AG09319 (cell line): ENCODE measurements around the gene ACY1.

Source experiments
- DNase-seq: peaks from one replicate; pipeline ENCODE4 v3.0.0-alpha.2; 2010; ENCODE audit warnings: low read depth; ENCODE audit errors: extremely low read depth
- TF ChIP-seq, protein P1 (sequence below): IDR thresholded peaks from 2 replicates; pipeline ENCODE4 v1.5.1; 2011; ENCODE audit warnings: low read depth, mild to moderate bottlenecking, inconsistent platforms, low read length, moderate library complexity

Gene ACY1

GRCh38 chr3:51961602-51962569, 21.4 kb upstream of the ACY1 start:
- DNase-seq, result no peak
- TF ChIP-seq, protein P1, sequence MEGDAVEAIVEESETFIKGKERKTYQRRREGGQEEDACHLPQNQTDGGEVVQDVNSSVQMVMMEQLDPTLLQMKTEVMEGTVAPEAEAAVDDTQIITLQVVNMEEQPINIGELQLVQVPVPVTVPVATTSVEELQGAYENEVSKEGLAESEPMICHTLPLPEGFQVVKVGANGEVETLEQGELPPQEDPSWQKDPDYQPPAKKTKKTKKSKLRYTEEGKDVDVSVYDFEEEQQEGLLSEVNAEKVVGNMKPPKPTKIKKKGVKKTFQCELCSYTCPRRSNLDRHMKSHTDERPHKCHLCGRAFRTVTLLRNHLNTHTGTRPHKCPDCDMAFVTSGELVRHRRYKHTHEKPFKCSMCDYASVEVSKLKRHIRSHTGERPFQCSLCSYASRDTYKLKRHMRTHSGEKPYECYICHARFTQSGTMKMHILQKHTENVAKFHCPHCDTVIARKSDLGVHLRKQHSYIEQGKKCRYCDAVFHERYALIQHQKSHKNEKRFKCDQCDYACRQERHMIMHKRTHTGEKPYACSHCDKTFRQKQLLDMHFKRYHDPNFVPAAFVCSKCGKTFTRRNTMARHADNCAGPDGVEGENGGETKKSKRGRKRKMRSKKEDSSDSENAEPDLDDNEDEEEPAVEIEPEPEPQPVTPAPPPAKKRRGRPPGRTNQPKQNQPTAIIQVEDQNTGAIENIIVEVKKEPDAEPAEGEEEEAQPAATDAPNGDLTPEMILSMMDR, result no peak

DNA sequence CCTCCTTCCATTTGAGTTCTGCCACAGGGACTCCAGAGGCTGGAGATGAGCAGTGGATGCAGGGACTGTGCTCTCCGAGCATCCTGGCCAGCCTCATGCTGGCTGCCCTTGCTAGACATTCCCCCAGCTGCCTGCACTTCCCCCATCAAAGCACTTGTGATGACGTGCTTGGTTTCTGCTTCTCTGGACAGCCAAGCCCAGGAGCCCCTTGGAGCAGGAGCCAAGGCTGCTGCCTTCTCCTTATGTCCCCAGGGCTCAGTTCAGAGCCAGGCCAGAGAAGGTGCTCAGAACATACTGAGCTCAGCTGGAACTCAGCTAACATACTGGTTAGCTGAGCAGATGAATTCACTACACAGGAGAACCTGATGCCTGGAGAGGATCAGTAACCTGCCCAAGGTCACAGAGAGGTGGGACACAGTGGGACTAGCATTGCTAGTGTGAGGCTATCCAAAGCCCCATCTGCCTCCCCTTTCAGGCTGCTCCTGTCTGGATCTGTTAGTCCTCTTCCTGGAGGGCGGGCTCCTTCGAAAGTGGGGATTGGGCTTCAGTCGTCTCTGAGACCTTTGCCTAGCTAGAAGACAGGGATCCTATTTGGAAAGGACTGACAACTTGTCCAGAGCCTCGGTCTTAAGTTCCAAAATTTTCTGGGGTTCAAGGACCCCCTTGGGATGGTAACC, 20.3 kb upstream of the ACY1 start:
- TF ChIP-seq, protein P1, result no peak
- DNase-seq, result no peak

DNA sequence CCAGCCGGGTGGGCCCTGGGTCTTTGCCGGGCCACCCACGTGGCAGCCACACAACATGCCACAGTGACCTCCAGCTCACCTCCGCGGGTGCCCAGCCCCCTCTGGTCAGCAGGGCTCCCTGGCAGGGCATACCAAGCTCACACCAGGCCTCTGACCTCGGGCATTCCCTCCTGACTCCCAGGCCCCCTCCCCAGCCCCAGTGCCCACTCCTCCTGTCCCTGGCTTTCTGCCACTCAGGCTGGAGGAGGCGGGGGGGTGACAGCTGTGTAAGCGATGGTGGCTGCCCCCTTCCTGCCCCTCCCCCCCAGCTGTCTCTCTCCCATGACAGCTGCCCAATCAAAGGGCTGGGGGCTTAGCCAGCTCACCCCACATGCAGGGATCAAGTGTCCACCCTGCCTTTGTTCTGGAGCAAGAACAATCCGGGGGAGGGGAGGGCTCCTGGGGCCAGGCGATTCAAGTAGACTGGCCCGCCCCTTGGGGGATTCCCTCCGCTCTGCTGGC, 19.3 kb upstream of the ACY1 start:
- no peak for DNase-seq
- TF ChIP-seq, protein P1, result no peak

DNA sequence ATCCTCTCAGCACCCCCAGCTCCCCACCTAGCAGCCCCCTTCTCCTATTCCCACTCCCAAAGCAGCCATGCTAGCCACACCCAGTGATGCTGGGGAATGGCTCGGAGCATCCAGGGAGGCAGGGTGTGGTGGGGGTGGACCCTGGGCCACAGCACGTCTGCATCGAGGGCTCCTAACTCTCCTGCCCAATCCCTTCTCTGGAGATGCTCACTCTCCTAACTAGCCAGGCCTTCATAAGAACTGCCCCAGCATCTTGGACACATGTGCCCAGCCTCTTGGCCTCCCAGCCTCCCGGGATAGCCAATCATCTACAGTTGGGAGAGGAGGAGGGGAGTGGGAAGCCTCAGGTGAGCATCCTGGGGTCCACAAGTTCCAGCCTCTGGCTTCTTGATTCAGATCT, 18.8 kb upstream of the ACY1 start:
- TF ChIP-seq, protein P1, result no peak
- DNase-seq, result no peak

DNA sequence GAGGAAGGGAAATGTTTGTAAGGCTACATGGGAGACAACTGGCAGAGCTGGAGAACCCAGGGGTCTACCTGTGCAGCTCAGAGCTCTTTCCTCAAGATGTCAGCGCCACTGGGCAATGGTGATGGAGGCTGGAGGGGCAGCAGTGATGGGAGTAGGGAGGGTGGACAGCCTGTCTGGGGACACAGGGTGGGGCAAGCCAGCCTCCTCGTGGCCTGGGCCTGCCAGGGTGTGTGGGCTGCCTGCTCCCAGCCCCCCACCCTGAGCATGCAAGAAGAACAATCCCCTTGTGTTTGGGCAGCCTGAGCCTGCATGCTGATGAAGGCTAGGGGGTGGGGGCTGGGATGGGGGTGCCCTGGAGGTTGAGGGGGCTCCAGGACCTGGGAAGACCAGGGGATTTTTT, 17.3 kb upstream of the ACY1 start:
- TF ChIP-seq, protein P1, result no peak
- DNase-seq, result no peak

DNA sequence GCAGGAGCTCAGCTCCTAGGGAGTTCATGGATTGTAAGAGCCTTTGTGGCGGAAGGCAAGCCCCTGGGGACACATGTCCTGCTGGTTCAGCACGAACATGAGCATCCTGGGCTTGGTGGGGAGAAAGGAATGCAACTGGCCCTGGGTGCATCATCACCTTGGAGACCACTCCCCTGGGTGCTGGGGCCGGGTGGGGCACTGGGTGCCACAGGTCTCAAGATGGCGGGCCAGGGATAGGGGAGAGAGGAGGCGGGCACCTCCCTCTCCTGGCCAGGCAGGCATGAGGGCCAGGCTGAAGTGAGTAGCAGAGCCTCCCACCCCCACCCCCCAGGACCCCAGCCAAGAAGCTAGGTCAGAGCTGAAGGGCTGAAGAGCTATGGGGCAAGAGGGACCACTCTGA, 16.8 kb upstream of the ACY1 start:
- TF ChIP-seq, protein P1, result no peak
- no peak for DNase-seq

DNA sequence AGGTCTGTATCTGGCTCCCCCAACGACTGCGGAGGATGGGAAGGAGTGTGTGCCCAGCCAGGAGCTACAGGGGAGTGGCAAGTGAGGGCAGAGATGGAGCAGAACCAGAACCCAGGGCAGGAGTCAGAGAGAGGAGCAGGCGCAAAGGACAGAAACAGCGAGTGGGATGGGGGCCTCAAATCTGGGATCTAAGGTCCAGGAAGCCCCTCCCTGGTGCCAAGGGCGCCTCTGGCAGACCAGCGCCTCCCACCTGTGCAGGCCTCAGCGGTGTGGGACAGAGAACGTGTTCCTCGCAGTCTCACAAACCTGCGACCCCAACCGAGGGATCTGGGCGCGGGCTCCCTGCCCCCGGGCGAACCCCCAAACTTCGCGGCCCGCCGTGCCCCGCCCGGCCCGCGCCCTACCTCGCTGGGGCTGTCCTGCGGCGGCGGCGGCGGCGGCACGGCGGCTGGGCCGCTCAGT, 16.4 kb upstream of the ACY1 start:
- DNase-seq, result no peak

More for the DNA sequence above, 16.4 kb upstream of the ACY1 start:
- TF ChIP-seq, protein P1, result no peak
